Right lobe of liver (tissue), 6 donors: ENCODE results near the gene PDF. TPM values are rescaled to one million over a fixed set of nuclear protein-coding genes. Genes with fewer than 3 reads are reported as not detected.

ENCODE experiments used
- ATAC-seq, 4 donors: fragments of 200-7000 bp; cut with Tn5 transposase; one replicate each; pipeline ENCODE4 v1.9.1; 2020; ENCODE audit warnings: mild to moderate bottlenecking in 4 of 4, moderate library complexity in 4 of 4
- DNase-seq, 3 donors: peaks; one replicate each; pipeline ENCODE4 v3.0.0-alpha.2; 2020
- H3K27ac ChIP-seq, 3 donors: fragments of 200-600 bp; one replicate each; pipeline ENCODE4 v1.8.0; 2022
- H3K27me3 ChIP-seq, 2 donors: fragments of 200-600 bp; one replicate each; pipeline ENCODE4 v1.8.0; 2022
- H3K36me3 ChIP-seq, 4 donors: fragments of 200-600 bp; sonication (generic) in 1 of 4; one replicate each; pipeline versions ENCODE4 v1.5.1 to v1.8.0; 2017 to 2022; ENCODE audit warnings: control low read depth in 1 of 4
- H3K4me1 ChIP-seq, 4 donors: fragments of 200-600 bp; sonication (generic) in 1 of 4; one replicate each; pipeline versions ENCODE4 v1.5.1 to v1.8.0; 2017 to 2022; ENCODE audit warnings: control low read depth in 1 of 4
- H3K4me3 ChIP-seq, 3 donors: fragments of 200-600 bp; one replicate each; pipeline ENCODE4 v1.8.0; 2022
- H3K9me3 ChIP-seq, 4 donors: fragments of 200-600 bp; sonication (generic) in 1 of 4; one replicate each; pipeline versions ENCODE4 v1.5.1 to v1.8.0; 2017 to 2022; ENCODE audit warnings: control low read depth in 1 of 4
- CTCF ChIP-seq, 4 donors: fragments of 200-600 bp in 3 of 4; fragments of 450-650 bp in 1 of 4; IDR thresholded peaks; one replicate each; pipeline versions ENCODE4 v1.5.1 to v1.8.0; 2016 to 2022; ENCODE audit warnings: antibody characterized with exemption in 4 of 4, mild to moderate bottlenecking in 2 of 4
- POLR2A ChIP-seq: fragments of 450-650 bp; IDR thresholded peaks from one replicate; pipeline ENCODE4 v1.6.1; 2017; ENCODE audit warnings: antibody characterized with exemption, mild to moderate bottlenecking
- WGBS: methylation state at CpG from one replicate; pipeline ENCODE4 v1.1.6; 2018; ENCODE audit warnings: low coverage, low lambda C conversion rate; ENCODE audit not compliant: insufficient coverage; ENCODE audit errors: missing lambda C conversion rate; 5-methylcytosine and 5-hydroxymethylcytosine counted together
- intact Hi-C, 2 donors: fragments of 100-400 bp; cut with DNase I; formaldehyde crosslinking; loops; one replicate each; pipeline versions ENCODE4 v1.11.2 to v1.14.1; 2022
- total RNA-seq, 6 experiments: library from RNA; depleted of rRNA in 2 of 6; stranded (reverse); fragments of >200 nt in 2 of 6; fragmentation: NEBNext Ultra II Directional in 3 of 6; extraction: Animal tissue kit (Norgen Biotek cat#: 25700) in 3 of 6; gene quantifications; one replicate each; pipeline versions ENCODE4 v1.1.0 to v1.2.4, GENCODE V29; 2016 to 2023
- donor health status: DM: no; HTN: yes; CAD: no.
- donor health status: DM: no; HTN: no; CAD: no.
- donor health status: DM: no; HTN: no; CAD: no.
- donor health status: DM: no; HTN: yes; CAD: no.
- donor health status: DM: no; HTN: yes; CAD: no.

PDF gene
- total RNA-seq, 6 experiments from 2014 or later, result 13.5 to 38.5 (median 15.7) TPM

GRCh38 chr16:69307091-69307490 lies 23.3 kb downstream of the PDF start:
- no peak for ATAC-seq
- no peak overlapping the region for H3K27ac ChIP-seq
- H3K4me3 ChIP-seq, result no peak overlapping the region
- intact Hi-C loops, result no loop called here
- H3K36me3 ChIP-seq, result peaks cover 0 to under 1% (median 0%) of the 10 kb centered on the region in 4 donors
- DNase-seq, result no peak
- 57% methylated on average over 1 of the region's 1 CpG for WGBS
- no peak for TF ChIP-seq CTCF (IDR thresholded peaks at IDR 0.05)
- no peak for TF ChIP-seq POLR2A
- no peaks in the 10 kb centered on the region for H3K27me3 ChIP-seq
- H3K4me1 ChIP-seq, result peaks cover 0 to 2% (median under 1%) of the 10 kb centered on the region in 4 donors
- H3K9me3 ChIP-seq, result no peaks in the 10 kb centered on the region

GRCh38 chr16:69306031-69306430 lies 24.4 kb downstream of the PDF start:
- Histone ChIP-seq H3K27ac (no peak overlapping the region), H3K4me1 (no peaks in the 10 kb centered on the region), H3K36me3 (peaks cover 0 to 11% (median 0%) of the 10 kb centered on the region in 4 donors), H3K9me3 (no peaks in the 10 kb centered on the region), H3K4me3 (no peak overlapping the region), H3K27me3 (no peaks in the 10 kb centered on the region)
- ATAC-seq, result no peak
- 91% methylated on average over 1 of the region's 1 CpG for WGBS
- DNase-seq, result no peak
- intact Hi-C loops, result no loop called here
- no peak for TF ChIP-seq CTCF (IDR thresholded peaks at IDR 0.05)
- TF ChIP-seq POLR2A, result no peak

- intact Hi-C loops, result no loop called here
- TF ChIP-seq POLR2A (no peak), CTCF (IDR thresholded peaks at IDR 0.05) (no peak)
- Histone ChIP-seq H3K9me3 (no peaks in the 10 kb centered on the region), H3K4me3 (no peak overlapping the region), H3K36me3 (peaks cover 0 to 27% (median 0%) of the 10 kb centered on the region in 4 donors), H3K27me3 (no peaks in the 10 kb centered on the region), H3K4me1 (no peaks in the 10 kb centered on the region), H3K27ac (no peak overlapping the region)
- ATAC-seq, result no peak
- peak in 1 of 3 donors; percentile 20 for DNase-seq
- 98% methylated on average over 4 of the region's 4 CpGs for WGBS
Measured at GRCh38 chr16:69302301-69302700, 28.1 kb downstream of the PDF start.

GRCh38 chr16:69301861-69302260 lies 28.5 kb downstream of the PDF start:
- H3K9me3 ChIP-seq, result no peaks in the 10 kb centered on the region
- WGBS, result 90% methylated on average over 2 of the region's 4 CpGs
- peaks cover 0 to 27% (median 0%) of the 10 kb centered on the region in 4 donors for H3K36me3 ChIP-seq

GRCh38 chr16:69301187-69301586 lies 29.2 kb downstream of the PDF start:
- Histone ChIP-seq H3K27me3 (no peaks in the 10 kb centered on the region), H3K4me1 (no peaks in the 10 kb centered on the region), H3K27ac (no peak overlapping the region), H3K36me3 (peaks cover 0 to 27% (median 0%) of the 10 kb centered on the region in 4 donors), H3K4me3 (no peak overlapping the region), H3K9me3 (no peaks in the 10 kb centered on the region)
- no peak for ATAC-seq
- no peak for TF ChIP-seq POLR2A
- TF ChIP-seq CTCF (IDR thresholded peaks at IDR 0.05), result no peak
- WGBS, result no CpG with 5 or more reads among the region's 1 CpG
- DNase-seq, result no peak
- intact Hi-C loops, result no loop called here

More at GRCh38 chr16:69301861-69302260, 28.5 kb downstream of the PDF start:
- intact Hi-C loops, result no loop called here
- ATAC-seq (no peak), DNase-seq (peak in 1 of 3 donors; percentile 27)
- H3K27me3 ChIP-seq, result no peaks in the 10 kb centered on the region
- TF ChIP-seq POLR2A, result no peak
- no peak overlapping the region for H3K4me3 ChIP-seq
- no peak overlapping the region for H3K27ac ChIP-seq
- no peaks in the 10 kb centered on the region for H3K4me1 ChIP-seq
